DMS114 treated with DMSO at 0.1 percent for 48 hours (cell line): ENCODE measurements around the gene ECSIT.

Experiments
- DNase-seq: peaks from one replicate; lab custom pipeline; 2025; ENCODE audit not compliant: unreplicated experiment; lab: John Stamatoyannopoulos, UW

ECSIT gene

GRCh38 chr19:11551603-11552235 lies 22.8 kb upstream of the ECSIT start:
- DNase-seq, result no peak

- no peak for DNase-seq
These were observed 21.3 kb upstream of the ECSIT start for GRCh38 chr19:11550265-11550664.

- no peak for DNase-seq
These were observed 20.5 kb upstream of the ECSIT start for GRCh38 chr19:11549386-11549953.

GRCh38 chr19:11547929-11548700 lies 19.2 kb upstream of the ECSIT start:
- no peak for DNase-seq

- DNase-seq, result no peak
These were observed 12.3 kb upstream of the ECSIT start for GRCh38 chr19:11541238-11541637.

GRCh38 chr19:11540645-11541044 lies 11.7 kb upstream of the ECSIT start:
- no peak for DNase-seq

GRCh38 chr19:11539495-11540365 lies 10.8 kb upstream of the ECSIT start:
- no peak for DNase-seq

- DNase-seq, result no peak
These were observed 9.5 kb upstream of the ECSIT start, which contains the start of gene CNN1 for GRCh38 chr19:11538232-11539036. Gene CNN1 (plus strand): TSS chr19:11538851. CDS start chr19:11538928, 77 bp downstream.

- DNase-seq, result peak; percentile 30
These were observed 7.1 kb upstream of the ECSIT start for GRCh38 chr19:11535792-11536595.

GRCh38 chr19:11534948-11535347 lies 6.0 kb upstream of the ECSIT start:
- no peak for DNase-seq

- no peak for DNase-seq
These were observed 5.6 kb upstream of the ECSIT start for GRCh38 chr19:11534538-11534937.

GRCh38 chr19:11530432-11530831 lies 1.5 kb upstream of the ECSIT start:
- no peak for DNase-seq

- DNase-seq, result no peak
These were observed 9.8 kb downstream of the ECSIT start for GRCh38 chr19:11519138-11519537.

- DNase-seq, result no peak
These were observed 15.0 kb downstream of the ECSIT start for GRCh38 chr19:11513946-11514345.

GRCh38 chr19:11510444-11510843 lies 18.5 kb downstream of the ECSIT start:
- DNase-seq, result no peak

- DNase-seq, result no peak
These were observed 21.4 kb downstream of the ECSIT start for GRCh38 chr19:11507370-11508078.

- DNase-seq, result no peak
These were observed 22.0 kb downstream of the ECSIT start for GRCh38 chr19:11506967-11507366.

GRCh38 chr19:11506101-11506555 lies 22.8 kb downstream of the ECSIT start:
- no peak for DNase-seq
